GM12878 (cell line): Measurements from ENCODE around the gene KCNJ10. TPM values are rescaled to one million over a fixed set of nuclear protein-coding genes. Genes with fewer than 3 reads are reported as not detected.

ENCODE experiments used
- ATAC-seq: fragments of 200-7000 bp; cut with Tn5 transposase; 3 replicates; pipeline ENCODE4 v1.9.1; 2020; ENCODE audit warnings: mild to moderate bottlenecking, moderate library complexity
- BruUV-seq: library from RNA; stranded (reverse); fragments of 400-500 nt; replicated peaks from 2 replicates; lab custom pipeline; 2021; lab: Mats Ljungman, UMichigan
- CTCF ChIA-PET: fragments of 300-600 bp; sonication (Branson Sonifier 250); formaldehyde crosslinking; extraction: SDS; loops from one replicate; lab custom pipeline; 2021; ENCODE audit warnings: inconsistent platforms; lab: Yijun Ruan, JAX
- POLR2A ChIA-PET: fragments of 350-600 bp; formaldehyde crosslinking; extraction: SDS; loops from one replicate; lab custom pipeline; 2021; ENCODE audit warnings: inconsistent platforms; lab: Charles Lee
- RAD21 ChIA-PET: fragments of 300-600 bp; sonication (Branson Sonifier 250); formaldehyde crosslinking; loops from one replicate; lab custom pipeline; 2023; ENCODE audit warnings: antibody characterized with exemption; ENCODE audit not compliant: unreplicated experiment; lab: Charles Lee
- SMC1A ChIA-PET: fragments of 300-600 bp; sonication (Branson Sonifier 250); formaldehyde crosslinking; loops from one replicate; lab custom pipeline; 2023; ENCODE audit not compliant: unreplicated experiment, uncharacterized antibody; lab: Charles Lee
- DNase-seq: peaks from one replicate; pipeline ENCODE4 v3.0.0-alpha.2; 2011; ENCODE audit warnings: low read depth, low spot score
- FAIRE-seq: peaks from 3 replicates; lab custom pipeline; 2011; peaks lifted over from hg19 to GRCh38; lab: Jason Lieb, UNC
- H2AFZ ChIP-seq: 2 replicates; pipeline ENCODE4 v1.6.0; 2011; ENCODE audit warnings: low read depth, low read length, control low read depth; ENCODE audit not compliant: control insufficient read depth
- H3K27ac ChIP-seq: 2 replicates; pipeline ENCODE4 v1.5.1; 2011; ENCODE audit warnings: control low read depth; ENCODE audit not compliant: control insufficient read depth, insufficient read depth
- H3K27me3 ChIP-seq, 2 experiments: replicated peaks in 1 of 2; 2 replicates each; pipeline versions ENCODE4 v1.6.0 to v1.6.1; 2011; ENCODE audit warnings: low read length in 1 of 2; ENCODE audit not compliant: control insufficient read depth in 2 of 2, insufficient read depth in 2 of 2
- H3K36me3 ChIP-seq, 2 experiments: 2 replicates each; pipeline ENCODE4 v1.5.1; 2011; ENCODE audit warnings: low read length in 1 of 2; ENCODE audit not compliant: control insufficient read depth in 2 of 2, insufficient read depth in 2 of 2
- H3K4me1 ChIP-seq: 2 replicates; pipeline ENCODE4 v1.6.1; 2011; ENCODE audit warnings: mild to moderate bottlenecking, low read length, moderate library complexity, mixed read lengths; ENCODE audit not compliant: control insufficient read depth, insufficient read depth
- H3K4me2 ChIP-seq: 2 replicates; pipeline ENCODE4 v1.6.0; 2011; ENCODE audit warnings: control low read depth; ENCODE audit not compliant: control insufficient read depth, insufficient read depth
- H3K4me3 ChIP-seq: fragments of 200-600 bp; sonication (generic); 2 replicates; pipeline ENCODE4 v1.5.1; 2016
- H3K79me2 ChIP-seq: 2 replicates; pipeline ENCODE4 v1.6.0; 2011; ENCODE audit warnings: low read length; ENCODE audit not compliant: control insufficient read depth, insufficient read depth
- H3K9ac ChIP-seq: 2 replicates; pipeline ENCODE4 v1.8.0; 2011; ENCODE audit warnings: low read length, control low read depth, mixed read lengths; ENCODE audit not compliant: control insufficient read depth, insufficient read depth
- H3K9me3 ChIP-seq: replicated peaks from 3 replicates; pipeline ENCODE4 v1.5.1; 2011; ENCODE audit warnings: mild to moderate bottlenecking, low read length; ENCODE audit not compliant: control insufficient read depth, insufficient read depth
- H4K20me1 ChIP-seq: 2 replicates; pipeline ENCODE4 v1.6.0; 2011; ENCODE audit not compliant: control insufficient read depth, insufficient read depth
- BMI1 ChIP-seq: fragments of 450-650 bp; IDR thresholded peaks from 2 replicates; pipeline ENCODE4 v1.6.1; 2016; ENCODE audit warnings: mild to moderate bottlenecking, moderate library complexity, borderline replicate concordance
- IKZF1 ChIP-seq: fragments of 450-650 bp; conservative IDR thresholded peaks from 2 replicates; pipeline ENCODE4 v1.6.1; 2017; ENCODE audit warnings: antibody characterized with exemption, mild to moderate bottlenecking
- KAT2A ChIP-seq: conservative IDR thresholded peaks from 2 replicates; pipeline ENCODE4 v1.6.1; 2011; ENCODE audit warnings: low read depth, low read length; ENCODE audit not compliant: control insufficient read depth
- KLF5 ChIP-seq: fragments of 450-650 bp; IDR thresholded peaks from 2 replicates; pipeline ENCODE4 v1.6.1; 2014; ENCODE audit warnings: mild to moderate bottlenecking; ENCODE audit not compliant: partially characterized antibody
- MYB ChIP-seq: fragments of 150-350 bp; IDR thresholded peaks from 2 replicates; pipeline ENCODE4 v1.6.1; 2014; ENCODE audit warnings: mild to moderate bottlenecking, low read depth, low read length, borderline replicate concordance
- RB1 ChIP-seq: fragments of 450-650 bp; formaldehyde crosslinking; IDR thresholded peaks from 2 replicates; pipeline ENCODE4 v1.6.1; 2017; ENCODE audit warnings: mild to moderate bottlenecking, borderline replicate concordance
- YBX1 ChIP-seq: fragments of 450-650 bp; IDR thresholded peaks from 2 replicates; pipeline ENCODE4 v1.6.1; 2016; ENCODE audit warnings: antibody characterized with exemption
- WGBS: methylation state at CpG from one replicate; pipeline ENCODE4 v1.1.6; 2016; ENCODE audit warnings: low lambda C conversion rate; ENCODE audit not compliant: insufficient replicate concordance, insufficient coverage; ENCODE audit errors: missing lambda C conversion rate; 5-methylcytosine and 5-hydroxymethylcytosine counted together
- in situ Hi-C: fragments of 300-500 bp; cut with MboI; formaldehyde crosslinking; loops from 9 replicates; pipeline ENCODE4 v1.14.3; 2018; ENCODE audit warnings: mixed read lengths
- intact Hi-C: fragments of 100-400 bp; cut with micrococcal nuclease; formaldehyde crosslinking; loops from one replicate; pipeline ENCODE4 v1.14.2; 2022; ENCODE audit not compliant: unreplicated experiment
- polyA plus RNA-seq, 11 experiments: library from polyadenylated mRNA; depleted of rRNA in 4 of 11; unstranded in 6 of 11; stranded (reverse) in 5 of 11; fragments of >200 nt; fragmentation: Nextera tagmentation in 4 of 11; fragmentation: Illumina TruSeq in 1 of 11; extraction: Ambion mirVana in 4 of 11; extraction: Trizol in 1 of 11; gene quantifications; 1 replicate in 1 of 11; 2 replicates in 10 of 11; pipeline versions ENCODE4 v1.2.1 to v1.2.3, GENCODE V29; 2011 to 2016; ENCODE audit warnings: inconsistent platforms in 2 of 11, missing spikeins in 2 of 11, low read depth in 1 of 11
- total RNA-seq, 4 experiments: library from RNA; depleted of rRNA in 3 of 4; stranded (reverse); fragments of >200 nt in 3 of 4; fragmentation: Illumina TruSeq in 1 of 4; extraction: Trizol in 1 of 4; gene quantifications; 2 replicates each; pipeline versions ENCODE4 v1.2.1 to v1.2.3, GENCODE V29; 2013 to 2021
- TF ChIP-seq, protein P1 (sequence below): fragments of 450-650 bp; IDR thresholded peaks from 2 replicates; pipeline ENCODE4 v1.6.1; 2017; ENCODE audit warnings: antibody characterized with exemption, mild to moderate bottlenecking, moderate library complexity
- TF ChIP-seq, protein P2 (sequence below): IDR thresholded peaks from 2 replicates; pipeline ENCODE4 v1.6.1; 2012; ENCODE audit warnings: mild to moderate bottlenecking, low read depth, low read length
- TF ChIP-seq, protein P3 (sequence below): fragments of 450-650 bp; IDR thresholded peaks from 2 replicates; pipeline ENCODE4 v1.6.1; 2017; ENCODE audit warnings: mild to moderate bottlenecking, moderate library complexity

KCNJ10 gene
- total and polyA plus RNA-seq, 10 of the 15 experiments (the other 5 are each of a cell fraction or from before 2014, with no cell fraction given) = 0.01 to 0.29 (median 0.09) TPM; not detected in 2

- CTCF ChIA-PET = interaction anchor here (0.9 kb wide), 1 partner anchor 28 kb away, joined by 3 read pairs; no protein-coding TSS in a partner anchor
- intact Hi-C loops = no loop called here
- H3K4me2 ChIP-seq = no peak overlapping the region
- no peaks in the 10 kb centered on the region for H3K79me2 ChIP-seq
- BruUV-seq = no TSS peak
- in situ Hi-C loops = no loop called here
- POLR2A ChIA-PET = no interaction called here
- H4K20me1 ChIP-seq = no peaks in the 10 kb centered on the region
- DNase-seq (no peak), ATAC-seq (no peak), FAIRE-seq (no peak)
- H3K4me1 ChIP-seq = no peaks in the 10 kb centered on the region
- no peak overlapping the region for H3K9ac ChIP-seq
- 11% methylated on average over 6 of the region's 6 CpGs for WGBS
- no peak overlapping the region for H2AFZ ChIP-seq
- no peaks in the 10 kb centered on the region for H3K9me3 ChIP-seq
- no peaks in the 10 kb centered on the region for H3K36me3 ChIP-seq
- no peak overlapping the region for H3K27ac ChIP-seq
- TF ChIP-seq, protein P1, sequence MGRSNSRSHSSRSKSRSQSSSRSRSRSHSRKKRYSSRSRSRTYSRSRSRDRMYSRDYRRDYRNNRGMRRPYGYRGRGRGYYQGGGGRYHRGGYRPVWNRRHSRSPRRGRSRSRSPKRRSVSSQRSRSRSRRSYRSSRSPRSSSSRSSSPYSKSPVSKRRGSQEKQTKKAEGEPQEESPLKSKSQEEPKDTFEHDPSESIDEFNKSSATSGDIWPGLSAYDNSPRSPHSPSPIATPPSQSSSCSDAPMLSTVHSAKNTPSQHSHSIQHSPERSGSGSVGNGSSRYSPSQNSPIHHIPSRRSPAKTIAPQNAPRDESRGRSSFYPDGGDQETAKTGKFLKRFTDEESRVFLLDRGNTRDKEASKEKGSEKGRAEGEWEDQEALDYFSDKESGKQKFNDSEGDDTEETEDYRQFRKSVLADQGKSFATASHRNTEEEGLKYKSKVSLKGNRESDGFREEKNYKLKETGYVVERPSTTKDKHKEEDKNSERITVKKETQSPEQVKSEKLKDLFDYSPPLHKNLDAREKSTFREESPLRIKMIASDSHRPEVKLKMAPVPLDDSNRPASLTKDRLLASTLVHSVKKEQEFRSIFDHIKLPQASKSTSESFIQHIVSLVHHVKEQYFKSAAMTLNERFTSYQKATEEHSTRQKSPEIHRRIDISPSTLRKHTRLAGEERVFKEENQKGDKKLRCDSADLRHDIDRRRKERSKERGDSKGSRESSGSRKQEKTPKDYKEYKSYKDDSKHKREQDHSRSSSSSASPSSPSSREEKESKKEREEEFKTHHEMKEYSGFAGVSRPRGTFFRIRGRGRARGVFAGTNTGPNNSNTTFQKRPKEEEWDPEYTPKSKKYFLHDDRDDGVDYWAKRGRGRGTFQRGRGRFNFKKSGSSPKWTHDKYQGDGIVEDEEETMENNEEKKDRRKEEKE = no peak
- TF ChIP-seq YBX1 (no peak), KLF5 (no peak), BMI1 (no peak), IKZF1 (no peak), MYB (no peak), RB1 (no peak), KAT2A (no peak)
- TF ChIP-seq, protein P2, sequence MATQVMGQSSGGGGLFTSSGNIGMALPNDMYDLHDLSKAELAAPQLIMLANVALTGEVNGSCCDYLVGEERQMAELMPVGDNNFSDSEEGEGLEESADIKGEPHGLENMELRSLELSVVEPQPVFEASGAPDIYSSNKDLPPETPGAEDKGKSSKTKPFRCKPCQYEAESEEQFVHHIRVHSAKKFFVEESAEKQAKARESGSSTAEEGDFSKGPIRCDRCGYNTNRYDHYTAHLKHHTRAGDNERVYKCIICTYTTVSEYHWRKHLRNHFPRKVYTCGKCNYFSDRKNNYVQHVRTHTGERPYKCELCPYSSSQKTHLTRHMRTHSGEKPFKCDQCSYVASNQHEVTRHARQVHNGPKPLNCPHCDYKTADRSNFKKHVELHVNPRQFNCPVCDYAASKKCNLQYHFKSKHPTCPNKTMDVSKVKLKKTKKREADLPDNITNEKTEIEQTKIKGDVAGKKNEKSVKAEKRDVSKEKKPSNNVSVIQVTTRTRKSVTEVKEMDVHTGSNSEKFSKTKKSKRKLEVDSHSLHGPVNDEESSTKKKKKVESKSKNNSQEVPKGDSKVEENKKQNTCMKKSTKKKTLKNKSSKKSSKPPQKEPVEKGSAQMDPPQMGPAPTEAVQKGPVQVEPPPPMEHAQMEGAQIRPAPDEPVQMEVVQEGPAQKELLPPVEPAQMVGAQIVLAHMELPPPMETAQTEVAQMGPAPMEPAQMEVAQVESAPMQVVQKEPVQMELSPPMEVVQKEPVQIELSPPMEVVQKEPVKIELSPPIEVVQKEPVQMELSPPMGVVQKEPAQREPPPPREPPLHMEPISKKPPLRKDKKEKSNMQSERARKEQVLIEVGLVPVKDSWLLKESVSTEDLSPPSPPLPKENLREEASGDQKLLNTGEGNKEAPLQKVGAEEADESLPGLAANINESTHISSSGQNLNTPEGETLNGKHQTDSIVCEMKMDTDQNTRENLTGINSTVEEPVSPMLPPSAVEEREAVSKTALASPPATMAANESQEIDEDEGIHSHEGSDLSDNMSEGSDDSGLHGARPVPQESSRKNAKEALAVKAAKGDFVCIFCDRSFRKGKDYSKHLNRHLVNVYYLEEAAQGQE = no peak
- TF ChIP-seq, protein P3, sequence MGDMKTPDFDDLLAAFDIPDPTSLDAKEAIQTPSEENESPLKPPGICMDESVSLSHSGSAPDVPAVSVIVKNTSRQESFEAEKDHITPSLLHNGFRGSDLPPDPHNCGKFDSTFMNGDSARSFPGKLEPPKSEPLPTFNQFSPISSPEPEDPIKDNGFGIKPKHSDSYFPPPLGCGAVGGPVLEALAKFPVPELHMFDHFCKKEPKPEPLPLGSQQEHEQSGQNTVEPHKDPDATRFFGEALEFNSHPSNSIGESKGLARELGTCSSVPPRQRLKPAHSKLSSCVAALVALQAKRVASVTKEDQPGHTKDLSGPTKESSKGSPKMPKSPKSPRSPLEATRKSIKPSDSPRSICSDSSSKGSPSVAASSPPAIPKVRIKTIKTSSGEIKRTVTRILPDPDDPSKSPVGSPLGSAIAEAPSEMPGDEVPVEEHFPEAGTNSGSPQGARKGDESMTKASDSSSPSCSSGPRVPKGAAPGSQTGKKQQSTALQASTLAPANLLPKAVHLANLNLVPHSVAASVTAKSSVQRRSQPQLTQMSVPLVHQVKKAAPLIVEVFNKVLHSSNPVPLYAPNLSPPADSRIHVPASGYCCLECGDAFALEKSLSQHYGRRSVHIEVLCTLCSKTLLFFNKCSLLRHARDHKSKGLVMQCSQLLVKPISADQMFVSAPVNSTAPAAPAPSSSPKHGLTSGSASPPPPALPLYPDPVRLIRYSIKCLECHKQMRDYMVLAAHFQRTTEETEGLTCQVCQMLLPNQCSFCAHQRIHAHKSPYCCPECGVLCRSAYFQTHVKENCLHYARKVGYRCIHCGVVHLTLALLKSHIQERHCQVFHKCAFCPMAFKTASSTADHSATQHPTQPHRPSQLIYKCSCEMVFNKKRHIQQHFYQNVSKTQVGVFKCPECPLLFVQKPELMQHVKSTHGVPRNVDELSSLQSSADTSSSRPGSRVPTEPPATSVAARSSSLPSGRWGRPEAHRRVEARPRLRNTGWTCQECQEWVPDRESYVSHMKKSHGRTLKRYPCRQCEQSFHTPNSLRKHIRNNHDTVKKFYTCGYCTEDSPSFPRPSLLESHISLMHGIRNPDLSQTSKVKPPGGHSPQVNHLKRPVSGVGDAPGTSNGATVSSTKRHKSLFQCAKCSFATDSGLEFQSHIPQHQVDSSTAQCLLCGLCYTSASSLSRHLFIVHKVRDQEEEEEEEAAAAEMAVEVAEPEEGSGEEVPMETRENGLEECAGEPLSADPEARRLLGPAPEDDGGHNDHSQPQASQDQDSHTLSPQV = no peak
- no peak overlapping the region for H3K4me3 ChIP-seq
- SMC1A ChIA-PET = no interaction called here
- RAD21 ChIA-PET = no interaction called here
- peaks cover under 1 to 4% of the 10 kb centered on the region in 2 experiments for H3K27me3 ChIP-seq
Measured at GRCh38 chr1:159977364-159978106, 92.4 kb downstream of the KCNJ10 start.
